Activated CD8-positive, alpha-beta memory T cell treated with anti-CD3 and anti-CD28 coated beads for 24 hours (primary cell): ENCODE results near the gene MORC2.

ENCODE experiments used
- DNase-seq: peaks from one replicate; pipeline ENCODE4 v3.0.0-alpha.2; 2020

The MORC2 gene

GRCh38 chr22:30885001-30885366, 83.6 kb downstream of the MORC2 start:
- no peak for DNase-seq

GRCh38 chr22:30884211-30885000, 84.2 kb downstream of the MORC2 start:
- DNase-seq: no peak

- DNase-seq: no peak
These were observed 84.9 kb downstream of the MORC2 start for GRCh38 chr22:30883586-30884145.

GRCh38 chr22:30882974-30883533, 85.5 kb downstream of the MORC2 start:
- no peak for DNase-seq

GRCh38 chr22:30882184-30882717, 86.3 kb downstream of the MORC2 start:
- DNase-seq: no peak

GRCh38 chr22:30881361-30882183, 87.0 kb downstream of the MORC2 start:
- DNase-seq: no peak

GRCh38 chr22:30880847-30881246, 87.7 kb downstream of the MORC2 start:
- no peak for DNase-seq

GRCh38 chr22:30880181-30880601, 88.4 kb downstream of the MORC2 start:
- no peak for DNase-seq

- DNase-seq: no peak
These were observed 89.2 kb downstream of the MORC2 start for GRCh38 chr22:30879415-30879797.

- DNase-seq: no peak
These were observed 89.8 kb downstream of the MORC2 start for GRCh38 chr22:30878516-30879414.

GRCh38 chr22:30877662-30878515, 90.7 kb downstream of the MORC2 start:
- no peak for DNase-seq

- no peak for DNase-seq
These were observed 91.5 kb downstream of the MORC2 start for GRCh38 chr22:30876915-30877553.

- DNase-seq: no peak
These were observed 92.3 kb downstream of the MORC2 start for GRCh38 chr22:30876221-30876751.

- no peak for DNase-seq
These were observed 92.9 kb downstream of the MORC2 start for GRCh38 chr22:30875481-30876215.
